ENCODE measurements around the gene EXOSC3.
"Not testable (repeated sequence)": the region's sequence is repeated elsewhere in the genome, so short reads cannot be mapped to it uniquely, and the experiment has no call there.

The EXOSC3 gene

DNA sequence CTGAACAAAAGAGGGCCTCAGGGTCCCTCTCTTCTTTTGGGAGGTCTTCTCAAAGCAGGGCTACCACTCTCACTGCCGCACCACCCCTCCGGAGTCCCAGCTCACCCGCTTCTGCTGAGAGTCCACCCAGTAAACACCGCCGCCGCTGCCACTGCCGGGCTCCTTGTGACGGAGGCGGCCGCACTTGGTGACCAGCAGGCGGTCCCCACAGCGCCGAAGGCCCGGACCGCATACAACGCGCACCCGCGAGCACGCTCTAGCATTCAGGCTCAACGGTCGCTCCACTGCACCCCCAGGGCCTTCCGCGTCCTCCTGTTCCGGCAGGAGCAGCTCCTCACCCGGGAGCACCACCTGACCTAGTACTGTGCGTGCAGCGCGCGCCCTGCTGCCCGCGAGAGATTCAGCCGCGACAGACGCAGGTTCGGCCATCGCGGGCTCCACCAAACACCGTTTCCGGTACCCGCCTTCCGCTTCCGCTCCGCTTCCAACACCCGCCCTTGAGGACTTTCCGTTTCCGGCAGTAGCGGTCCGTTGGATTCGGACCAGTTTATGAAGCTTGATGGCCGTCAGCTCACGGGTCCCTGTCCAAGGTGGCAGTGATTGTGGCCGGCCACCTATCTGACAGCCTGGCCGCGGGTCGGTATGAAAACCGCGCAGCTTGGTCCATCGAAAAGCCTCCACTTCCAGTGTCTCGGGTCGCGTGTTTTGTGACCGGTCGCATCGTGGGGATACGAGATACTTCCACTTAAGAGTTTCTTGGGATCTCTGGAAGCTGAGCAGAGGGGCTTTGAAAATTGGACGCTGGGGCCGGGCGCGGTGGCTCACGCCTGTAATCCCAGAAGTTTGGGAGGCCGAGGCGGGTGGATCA lies at the start of gene EXOSC3:
Gene EXOSC3, minus strand, starts transcription at position 449 of the 868 bp plus-strand sequence. Its CDS starts 20 bp downstream, at position 429.
- DNase-seq = peak; percentile 20

DNA sequence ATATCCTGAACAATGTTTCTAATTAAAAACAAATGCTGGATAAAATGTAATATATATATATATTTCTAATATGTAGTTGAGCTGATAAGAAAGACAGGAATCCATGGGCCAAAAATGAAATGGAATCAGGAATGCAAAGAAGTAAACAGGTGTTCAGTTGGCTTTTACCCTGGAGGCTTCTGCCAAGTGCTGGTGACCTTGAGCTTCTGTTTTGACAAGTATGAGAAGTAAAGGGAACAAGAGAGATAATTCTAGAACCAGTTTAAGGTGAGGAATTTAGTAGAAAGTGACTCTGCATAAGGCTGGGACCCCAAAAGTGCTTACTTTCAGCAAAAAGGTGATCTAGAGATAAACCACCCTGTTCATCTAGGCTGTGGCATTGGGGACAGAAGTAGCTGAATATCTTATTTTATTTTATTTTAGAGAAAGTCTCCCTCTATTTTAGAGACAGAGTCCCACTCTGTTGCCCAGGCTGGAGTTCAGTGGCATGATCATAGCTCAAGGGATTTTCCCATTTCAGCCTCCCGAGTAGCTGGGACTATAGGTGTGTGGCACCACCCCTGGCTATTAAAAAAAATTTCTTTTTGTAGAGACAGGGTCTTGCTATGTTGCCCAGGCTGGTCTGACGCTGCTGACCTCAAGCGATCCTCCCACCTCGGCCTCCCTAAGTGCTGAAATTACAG lies 42.8 kb upstream of the EXOSC3 start:
- DNase-seq = no peak

DNA sequence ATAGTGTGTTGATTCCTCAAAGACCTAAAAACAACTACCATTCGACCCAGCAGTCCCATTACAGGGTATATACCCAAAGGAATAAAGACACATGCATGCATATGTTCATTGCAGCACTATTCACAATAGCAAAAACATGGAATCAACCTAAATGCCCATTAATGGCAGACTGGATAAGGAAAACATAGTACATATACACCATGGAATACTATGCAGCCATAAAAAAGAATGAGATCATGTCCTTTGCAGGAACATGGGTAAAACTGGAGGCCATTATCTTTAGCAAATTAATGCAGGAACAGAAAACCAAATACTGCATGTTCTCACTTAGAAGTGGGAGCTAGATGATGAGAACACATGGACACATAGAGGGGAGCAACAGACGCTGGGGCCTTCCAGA lies 40.3 kb upstream of the EXOSC3 start:
- not testable (repeated sequence) for DNase-seq

DNA sequence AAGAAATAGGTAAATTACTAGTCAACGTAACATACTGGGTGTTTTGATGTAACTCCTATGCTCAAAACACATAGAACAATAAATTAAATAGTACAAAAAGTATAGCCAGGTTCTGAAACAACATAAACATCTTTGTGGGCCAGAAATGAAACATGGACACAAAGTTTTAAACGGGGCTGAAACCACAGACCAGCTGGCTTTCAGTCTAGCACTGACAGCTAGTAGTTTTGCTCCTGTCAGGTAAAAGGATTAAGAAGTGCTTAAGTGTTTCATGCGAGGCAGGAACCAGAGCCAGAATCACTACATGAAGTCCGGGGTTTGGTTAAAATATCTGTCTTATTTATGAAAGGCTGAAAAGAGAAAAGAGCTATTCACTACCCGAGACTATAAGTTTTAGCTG lies 35.3 kb upstream of the EXOSC3 start:
- no peak for DNase-seq

DNA sequence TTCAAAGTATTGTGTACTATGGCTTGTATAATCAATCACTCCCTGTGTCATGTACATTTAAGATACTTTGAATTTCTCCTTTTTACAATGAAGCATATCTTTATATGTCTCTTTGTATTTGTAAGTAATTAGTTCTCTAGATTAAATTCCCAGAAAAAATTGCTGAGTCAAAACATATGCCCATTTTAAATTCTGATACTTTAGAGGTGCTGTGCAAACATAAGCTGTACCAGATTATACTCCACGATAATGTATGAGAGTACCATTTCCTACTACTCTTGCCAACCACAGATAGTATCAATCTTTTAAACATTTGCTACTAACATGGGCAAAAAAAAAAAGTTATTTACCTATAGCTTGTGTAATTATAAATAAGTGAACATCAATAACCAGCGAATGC lies 34.0 kb upstream of the EXOSC3 start:
- DNase-seq = no peak

DNA sequence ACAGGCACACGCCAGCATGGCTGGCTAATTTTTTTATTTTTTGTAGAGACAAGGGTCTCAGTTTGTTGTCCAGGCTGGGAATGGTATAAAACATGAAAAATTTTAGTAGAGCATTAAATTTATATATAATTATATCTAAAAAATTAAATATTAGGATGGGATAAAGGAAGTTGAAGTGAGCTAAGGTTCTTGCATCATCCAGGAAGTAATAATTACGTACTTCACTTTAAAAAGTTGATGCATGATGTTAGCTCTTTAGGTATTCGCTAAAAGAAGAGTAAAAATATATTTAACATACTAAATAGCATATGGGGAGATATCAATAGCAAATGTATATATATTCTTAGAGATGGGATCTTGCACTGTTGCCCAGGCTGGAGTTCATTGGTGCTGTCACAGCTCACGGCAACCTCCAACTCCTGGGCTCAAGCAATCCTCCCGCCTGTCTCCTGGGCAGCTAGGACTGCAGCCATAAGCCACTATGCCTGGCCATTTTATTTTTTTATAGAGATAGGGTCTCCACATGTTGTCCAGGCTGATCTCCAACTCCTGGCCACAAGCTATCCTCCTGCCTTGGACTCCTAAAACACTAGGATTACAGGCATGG lies 28.0 kb upstream of the EXOSC3 start:
- DNase-seq = no peak

DNA sequence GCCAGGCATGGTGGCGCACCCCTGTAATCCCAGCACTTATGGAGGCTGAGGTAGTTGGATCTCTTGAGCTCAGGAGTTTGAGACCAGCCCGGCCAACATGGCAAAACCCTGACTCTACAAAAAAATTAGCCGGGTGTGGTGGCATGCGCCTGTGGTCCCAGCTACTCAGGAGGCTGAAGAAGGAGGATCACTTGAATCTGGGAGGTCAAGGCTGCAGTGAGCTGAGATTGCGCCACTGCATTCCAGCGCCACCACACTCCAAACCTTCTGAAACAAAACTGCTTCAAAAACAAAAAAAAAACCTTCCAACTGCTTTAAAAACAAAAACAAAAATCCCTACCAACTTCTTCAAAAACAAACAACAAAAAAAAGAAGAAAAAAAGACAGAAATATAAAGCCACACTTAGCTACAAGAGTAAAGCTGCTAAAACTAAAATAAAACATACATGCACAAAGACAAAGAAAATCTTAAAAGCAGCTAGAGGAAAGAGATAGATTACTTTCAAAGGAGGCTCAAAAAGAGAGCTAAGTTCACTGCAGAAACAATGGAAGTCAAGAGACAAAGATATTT lies 27.1 kb upstream of the EXOSC3 start:
- no peak for DNase-seq

DNA sequence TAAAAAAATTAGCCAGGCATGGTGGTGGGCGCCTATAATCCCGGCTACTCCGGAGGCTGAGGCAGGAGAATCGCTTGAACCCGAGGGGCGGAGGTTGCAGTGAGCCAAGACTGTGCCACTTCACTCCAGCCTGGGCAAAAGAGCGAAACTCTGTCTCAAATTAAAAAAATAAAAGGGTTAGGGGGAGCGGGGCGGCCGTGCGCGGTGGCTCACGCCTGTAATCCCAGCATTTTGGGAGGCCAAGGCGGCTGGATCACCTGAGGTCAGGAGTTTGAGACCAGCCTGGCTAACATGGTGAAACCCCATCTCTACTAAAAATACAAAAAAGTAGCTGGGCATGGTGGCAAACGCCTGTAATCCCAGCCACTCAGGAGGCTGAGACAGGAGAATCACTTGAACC lies 24.8 kb upstream of the EXOSC3 start:
- DNase-seq = not testable (repeated sequence)

DNA sequence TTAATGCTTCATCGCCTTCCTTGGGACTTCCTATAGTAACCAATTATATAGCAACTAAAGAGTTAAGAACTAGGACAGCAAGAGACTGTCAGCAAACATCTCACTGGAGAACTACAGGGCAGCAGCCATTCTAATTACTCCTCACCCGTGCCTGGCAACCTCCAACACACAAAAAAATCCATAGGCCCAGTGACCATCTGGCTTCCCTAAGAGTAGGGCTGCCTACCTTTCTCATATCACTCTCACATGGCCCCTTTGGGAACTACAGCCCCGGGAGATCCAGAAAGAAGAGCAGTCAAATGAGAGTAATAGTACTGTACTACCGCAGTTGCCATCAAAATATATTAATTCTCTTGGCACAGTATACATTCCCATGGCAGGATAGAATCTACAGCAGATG lies 21.4 kb upstream of the EXOSC3 start:
- no peak for DNase-seq

DNA sequence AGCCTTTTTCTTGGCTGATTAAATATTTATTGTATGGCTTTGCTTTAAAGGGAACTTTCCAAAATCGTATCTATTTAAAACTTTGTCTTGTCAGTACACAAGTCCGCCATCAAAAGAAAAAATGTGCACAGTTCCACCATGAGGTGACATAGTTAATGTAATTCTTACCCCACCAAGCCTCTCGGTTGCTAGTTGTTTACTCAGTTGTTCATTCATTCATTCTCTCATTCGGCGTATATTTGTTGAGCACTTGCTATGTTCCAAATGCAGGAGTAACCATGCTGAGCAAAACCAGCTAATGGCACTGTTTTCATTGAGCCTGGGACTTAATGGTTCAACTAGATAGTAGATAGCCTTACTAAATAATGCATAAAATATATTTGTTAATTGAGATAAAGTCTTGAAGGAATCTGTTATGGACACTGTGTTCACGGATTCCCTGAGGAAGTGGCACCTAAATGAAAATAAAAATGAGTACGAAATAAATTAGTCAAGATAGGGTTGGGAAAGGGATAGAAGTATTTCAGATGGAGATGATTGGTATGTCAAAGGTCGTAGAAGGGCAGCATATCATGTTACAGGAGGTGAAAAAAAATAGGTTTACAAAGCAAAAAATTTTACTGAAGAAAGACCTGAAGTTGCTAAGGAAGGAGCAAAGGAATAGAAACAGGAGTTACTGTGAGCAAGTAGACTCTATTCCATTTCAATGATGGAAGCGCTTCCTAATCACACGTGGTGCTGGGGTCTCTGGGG lies 17.3 kb upstream of the EXOSC3 start:
- no peak for DNase-seq

DNA sequence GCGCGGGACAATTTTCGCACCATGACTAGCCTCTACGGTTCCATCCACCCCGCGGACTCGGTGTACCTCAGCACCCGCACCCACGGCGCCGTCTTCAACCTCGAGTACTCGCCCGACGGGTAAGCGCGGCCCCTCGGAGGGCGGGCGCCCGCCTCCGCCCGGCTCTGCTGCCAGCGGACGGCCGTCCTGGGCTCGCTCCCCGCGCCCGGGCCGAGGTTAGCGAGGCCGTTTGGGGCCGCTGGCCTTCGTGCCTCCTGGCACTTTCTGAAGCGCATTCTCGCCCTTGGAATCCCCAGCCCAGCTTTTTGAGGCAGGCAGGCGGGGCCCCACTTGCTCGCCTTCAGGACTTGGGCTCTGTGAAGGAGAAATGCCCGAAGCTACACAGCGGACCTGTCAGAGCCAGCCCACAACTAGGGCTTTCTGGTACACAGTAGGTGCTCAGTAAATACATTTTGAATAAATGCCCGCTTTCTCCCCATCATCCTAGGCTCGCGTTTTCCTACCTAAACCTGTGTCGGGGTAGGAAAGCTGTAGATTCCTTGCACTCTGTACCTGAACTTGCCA lies 16.5 kb upstream of the EXOSC3 start:
- no peak for DNase-seq

DNA sequence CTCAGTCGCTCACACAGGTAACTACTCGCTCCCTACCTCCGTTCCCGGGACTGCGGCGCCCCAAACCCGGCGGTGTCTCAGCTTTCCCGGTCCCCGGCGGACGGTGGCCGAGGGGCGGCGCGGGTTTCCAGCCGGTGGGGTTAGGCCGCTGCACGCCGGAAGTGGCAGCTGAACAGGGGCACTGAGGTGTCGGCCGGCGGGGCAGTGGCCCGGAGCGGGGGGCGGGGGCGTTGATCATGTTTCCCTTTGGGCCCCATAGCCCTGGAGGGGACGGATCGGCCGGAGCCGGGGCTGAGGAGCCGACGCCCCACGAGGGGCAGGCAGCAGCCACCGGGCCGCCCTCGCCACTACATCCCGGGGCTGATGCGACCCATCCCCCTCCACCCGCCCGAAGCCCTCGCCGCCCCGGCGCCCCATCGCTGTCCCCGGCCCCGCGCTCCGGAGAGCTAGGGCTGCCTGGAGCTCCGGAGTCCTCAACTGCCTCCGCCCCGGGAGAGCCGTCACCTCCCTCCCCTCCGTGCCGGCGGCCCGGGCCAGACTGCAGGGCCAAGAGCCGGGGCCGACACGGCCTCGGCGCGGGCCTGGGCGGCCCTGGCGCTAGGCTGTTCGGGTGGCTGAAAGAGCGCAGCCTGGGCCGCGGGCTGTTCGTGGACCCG lies 15.9 kb upstream of the EXOSC3 start, which contains the start of gene DCAF10:
Gene DCAF10, plus strand, starts transcription at position 167 of the 656 bp plus-strand sequence. Its CDS starts 70 bp downstream, at position 237.
- DNase-seq = no peak

DNA sequence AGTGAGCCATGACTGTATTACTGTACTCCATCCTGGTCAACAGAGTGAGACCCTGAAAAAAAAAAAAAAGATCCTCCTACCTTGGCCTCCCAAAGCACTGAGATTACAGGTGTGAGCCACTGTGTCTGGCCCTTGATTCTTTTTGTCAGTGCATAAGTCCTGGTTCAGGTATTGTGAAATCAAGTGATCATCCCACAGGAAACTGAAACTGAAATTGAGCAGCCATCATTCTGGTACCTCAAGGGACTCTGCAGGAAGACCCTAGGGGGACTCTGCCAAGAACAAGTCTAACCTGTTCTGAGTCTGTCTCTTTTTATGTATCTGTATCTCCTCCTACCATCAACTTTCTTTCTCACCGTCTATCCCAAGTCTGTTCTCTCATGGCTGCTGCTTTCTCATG lies 13.8 kb upstream of the EXOSC3 start:
- no peak for DNase-seq

DNA sequence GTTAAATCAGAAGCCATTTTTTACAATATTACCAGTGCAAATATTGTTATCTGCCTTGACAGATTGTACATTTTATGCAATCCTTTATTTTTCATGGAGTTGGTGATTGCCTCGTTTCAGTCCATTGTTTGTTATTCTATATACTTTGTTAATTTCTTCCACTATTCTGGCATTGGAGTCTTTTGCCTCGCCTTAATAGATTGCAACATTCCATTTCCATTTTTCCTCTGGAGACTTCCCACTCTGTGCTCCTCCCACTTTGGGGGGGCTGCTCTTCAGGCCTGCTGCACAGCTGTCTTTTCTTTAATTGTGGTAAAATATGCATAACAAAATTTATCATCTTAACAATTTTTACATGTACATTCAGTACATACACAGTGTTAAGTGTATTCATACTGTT lies 11.4 kb upstream of the EXOSC3 start:
- no peak for DNase-seq

DNA sequence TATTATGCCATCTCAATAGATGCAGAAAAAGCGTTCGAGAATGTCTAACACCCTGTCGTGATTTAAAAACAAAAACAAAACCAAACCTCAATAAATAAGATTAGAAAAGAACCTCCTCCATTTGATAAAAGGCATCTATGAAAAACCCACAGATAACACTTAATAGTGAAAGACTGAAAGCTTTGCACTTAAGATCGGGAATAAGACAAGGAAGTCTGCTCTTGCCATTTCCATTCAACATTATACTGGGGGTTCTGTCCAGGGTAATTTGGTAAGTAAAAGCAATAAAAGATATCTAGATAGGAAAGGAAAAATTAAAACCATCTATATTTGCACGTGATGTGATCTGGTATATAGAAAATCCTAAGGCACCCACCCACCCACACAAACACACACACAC lies 7.3 kb upstream of the EXOSC3 start:
- DNase-seq = no peak

DNA sequence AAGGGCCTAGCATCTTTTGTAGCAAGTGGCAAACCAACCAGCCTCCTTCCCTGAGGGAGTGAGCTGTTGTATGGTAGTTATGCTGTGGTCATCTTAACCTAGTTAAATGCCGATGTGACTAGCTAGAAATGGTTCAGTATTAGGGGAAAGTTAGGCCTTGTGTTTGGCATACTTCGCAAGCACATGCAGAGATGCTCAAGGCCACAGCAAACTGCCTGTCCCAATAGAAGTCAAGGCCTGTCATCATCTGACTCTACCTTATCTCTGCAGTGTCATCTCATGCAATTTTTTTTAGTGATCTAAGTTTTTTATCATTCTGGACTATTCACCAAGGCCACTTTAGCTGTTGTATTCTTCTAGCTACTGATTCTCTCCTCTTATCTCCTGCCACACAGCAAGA lies 5.2 kb upstream of the EXOSC3 start:
- DNase-seq = no peak

DNA sequence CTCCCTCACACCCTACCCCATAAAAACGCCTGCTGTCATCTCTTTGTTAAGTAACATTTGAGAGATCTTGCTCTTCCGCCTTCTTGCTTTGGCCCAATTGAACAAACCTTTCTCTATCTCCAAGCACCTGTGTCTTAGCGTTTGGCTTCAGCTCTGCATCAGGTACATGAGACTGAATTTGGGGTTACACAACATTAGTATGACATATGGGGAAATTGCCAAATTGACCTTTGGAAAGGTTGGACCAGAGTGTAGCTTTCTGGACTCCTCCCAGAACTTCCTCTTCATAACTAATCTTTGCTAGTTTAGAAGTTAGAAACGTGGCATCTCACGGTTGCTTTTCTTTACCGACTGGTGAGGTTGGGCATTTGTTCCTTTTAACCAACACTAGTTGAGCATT lies 3.5 kb upstream of the EXOSC3 start:
- no peak for DNase-seq

DNA sequence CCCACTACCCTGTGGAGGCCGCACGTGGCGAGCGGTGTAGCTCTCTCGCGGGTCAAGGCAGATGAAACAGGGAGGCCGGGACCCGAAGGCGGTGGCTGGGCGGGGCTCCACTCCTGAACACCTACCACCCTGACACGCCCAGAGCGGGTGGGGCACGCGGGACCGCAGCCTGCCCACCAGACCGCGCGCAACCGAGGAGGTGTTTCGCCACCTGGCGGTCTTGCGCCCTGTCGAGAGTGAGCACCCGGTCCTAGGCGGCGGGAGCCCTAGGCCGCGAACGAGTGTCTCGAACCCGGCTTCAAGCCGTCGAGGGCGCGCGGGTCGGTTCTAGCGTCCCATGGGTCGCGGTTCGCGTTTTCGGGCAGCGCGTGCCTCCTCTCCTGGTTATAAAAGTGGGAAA lies 2.2 kb upstream of the EXOSC3 start:
- no peak for DNase-seq

DNA sequence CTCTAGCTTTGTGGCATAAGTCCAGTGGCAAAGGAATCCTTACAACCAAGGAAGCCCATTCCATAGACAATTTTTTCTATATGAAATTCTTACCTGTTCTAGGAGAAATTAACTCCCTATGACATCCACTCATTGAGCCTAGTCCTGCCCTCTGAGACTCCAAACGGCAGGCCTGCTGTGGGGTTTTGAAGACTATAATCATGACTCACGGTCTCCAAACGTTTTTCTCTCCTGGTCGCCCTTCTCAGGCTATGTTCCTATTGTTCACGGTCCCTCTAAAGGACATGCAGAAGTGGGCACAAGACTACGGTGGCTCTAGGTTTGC lies 611 bp downstream of the EXOSC3 start:
- no peak for DNase-seq

DNA sequence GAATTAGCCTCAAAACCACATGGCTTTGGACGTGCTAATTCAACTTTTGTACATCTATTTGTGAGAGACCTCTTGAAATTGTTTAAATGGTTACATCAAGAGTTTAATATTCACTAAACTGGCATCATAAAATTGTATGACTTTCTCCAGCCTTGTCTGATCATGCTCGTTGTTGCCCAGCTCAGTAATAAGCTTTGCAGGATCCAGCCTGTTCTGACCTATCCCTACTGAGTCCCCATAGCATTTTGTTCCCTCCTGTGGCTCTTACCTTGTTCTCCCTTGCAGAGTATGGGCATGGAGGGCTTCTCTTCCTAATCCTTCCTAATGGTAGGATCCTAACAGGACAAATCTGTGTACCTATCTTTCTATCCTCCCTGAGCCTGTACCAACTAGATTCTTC lies 6.3 kb downstream of the EXOSC3 start:
- DNase-seq = no peak

DNA sequence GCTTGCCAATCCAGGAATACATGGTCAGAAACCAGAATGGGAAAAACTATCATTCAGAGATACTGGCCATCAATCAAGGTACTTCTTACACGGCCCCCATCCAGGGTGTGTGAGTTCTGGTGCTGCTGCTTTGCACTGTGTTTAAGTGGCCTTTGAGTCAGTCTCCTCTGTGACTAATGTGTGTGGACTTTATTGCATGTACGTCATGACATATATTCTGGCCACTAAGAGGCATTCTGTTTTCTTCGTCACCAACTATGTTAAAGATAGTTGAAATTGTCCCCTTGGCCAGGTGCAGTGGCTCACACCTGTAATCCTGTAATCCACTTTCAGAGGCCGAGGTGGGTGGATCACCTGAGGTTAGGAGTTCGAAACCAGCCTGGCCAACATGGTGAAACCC lies 8.5 kb downstream of the EXOSC3 start:
- no peak for DNase-seq

Data from NCI-H1417 treated with DMSO at 0.1 percent for 48 hours (cell line).